Keratinocyte (primary cell): ENCODE results near the gene RNF149. TPM values are rescaled to one million over a fixed set of nuclear protein-coding genes. Genes with fewer than 3 reads are reported as not detected.

ENCODE experiments used
- DNase-seq: peaks from one replicate; pipeline ENCODE4 v3.0.0-alpha.2; 2011; ENCODE audit warnings: low read depth, missing footprints, low spot score
- FAIRE-seq: peaks from 2 replicates; lab custom pipeline; 2011; peaks lifted over from hg19 to GRCh38; lab: Jason Lieb, UNC
- H2AFZ ChIP-seq: 2 replicates; pipeline ENCODE4 v1.6.0; 2012; ENCODE audit warnings: low read length, control low read depth, inconsistent platforms; ENCODE audit not compliant: control insufficient read depth
- H3K27ac ChIP-seq: 2 replicates; pipeline ENCODE4 v1.5.1; 2011; ENCODE audit warnings: low read length; ENCODE audit not compliant: control insufficient read depth, insufficient read depth
- H3K27me3 ChIP-seq: 3 replicates; pipeline ENCODE4 v1.6.0; 2011; ENCODE audit warnings: low read length; ENCODE audit not compliant: control insufficient read depth, insufficient read depth; ENCODE audit errors: extremely low read depth
- H3K36me3 ChIP-seq, 2 experiments: 2 replicates in 1 of 2; 3 replicates in 1 of 2; pipeline ENCODE4 v1.5.1; 2011; ENCODE audit warnings: low read length in 2 of 2, mild to moderate bottlenecking in 1 of 2; ENCODE audit not compliant: control insufficient read depth in 2 of 2, insufficient read depth in 2 of 2; ENCODE audit errors: extremely low read depth in 1 of 2
- H3K4me1 ChIP-seq: 3 replicates; pipeline ENCODE4 v1.5.1; 2011; ENCODE audit warnings: low read length; ENCODE audit not compliant: control insufficient read depth, insufficient read depth; ENCODE audit errors: extremely low read depth
- H3K4me2 ChIP-seq: 3 replicates; pipeline ENCODE4 v1.6.0; 2011; ENCODE audit warnings: low read depth, low read length; ENCODE audit not compliant: control insufficient read depth, insufficient read depth; ENCODE audit errors: extremely low read depth
- H3K4me3 ChIP-seq, 3 experiments: fragments of 200-600 bp in 1 of 3; sonication (generic) in 1 of 3; 2 replicates in 2 of 3; 3 replicates in 1 of 3; pipeline ENCODE4 v1.5.1; 2011 to 2016; ENCODE audit warnings: low read length in 3 of 3, mild to moderate bottlenecking in 3 of 3, control low read depth in 2 of 3, inconsistent platforms in 1 of 3, low read depth in 1 of 3, mixed read lengths in 1 of 3, mixed run types in 1 of 3, moderate library complexity in 1 of 3; ENCODE audit not compliant: control insufficient read depth in 2 of 3, insufficient read depth in 2 of 3; ENCODE audit errors: extremely low read depth in 1 of 3
- H3K79me2 ChIP-seq: 2 replicates; pipeline ENCODE4 v1.6.0; 2012; ENCODE audit warnings: low read length; ENCODE audit not compliant: control insufficient read depth, insufficient read depth
- H3K9ac ChIP-seq: 3 replicates; pipeline ENCODE4 v1.6.0; 2011; ENCODE audit warnings: low read length; ENCODE audit not compliant: control insufficient read depth, insufficient read depth; ENCODE audit errors: extremely low read depth
- H3K9me1 ChIP-seq: 3 replicates; pipeline ENCODE4 v1.6.0; 2011; ENCODE audit warnings: low read length; ENCODE audit not compliant: control insufficient read depth, insufficient read depth; ENCODE audit errors: extremely low read depth
- H3K9me3 ChIP-seq: 2 replicates; pipeline ENCODE4 v1.5.1; 2012; ENCODE audit warnings: low read depth, low read length; ENCODE audit not compliant: control insufficient read depth
- H4K20me1 ChIP-seq: 3 replicates; pipeline ENCODE4 v1.6.0; 2011; ENCODE audit warnings: low read length; ENCODE audit not compliant: control insufficient read depth, insufficient read depth; ENCODE audit errors: extremely low read depth
- CTCF ChIP-seq, 3 experiments: IDR thresholded peaks in 1 of 3; conservative IDR thresholded peaks in 1 of 3; optimal IDR thresholded peaks in 1 of 3; 2 replicates in 2 of 3; 3 replicates in 1 of 3; pipeline versions ENCODE3 to v1.5.1; 2011; ENCODE audit warnings: low read length in 3 of 3, mild to moderate bottlenecking in 3 of 3, moderate library complexity in 2 of 3, control low read depth in 1 of 3, inconsistent platforms in 1 of 3; ENCODE audit not compliant: insufficient read depth in 2 of 3; ENCODE audit errors: extremely low read depth in 1 of 3
- EZH2 ChIP-seq: IDR thresholded peaks from one replicate; pipeline ENCODE4 v1.6.1; 2012; ENCODE audit warnings: inconsistent platforms, mild to moderate bottlenecking, low read length, moderate library complexity
- dilution Hi-C: fragments of 300-500 bp; cut with MboI; formaldehyde crosslinking; loops from one replicate; pipeline ENCODE4 v1.7.0; 2020; ENCODE audit warnings: low sequenced_read_pairs; ENCODE audit not compliant: extremely low pct_ligation_motif_present
- polyA plus RNA-seq, 5 experiments: library from polyadenylated mRNA; depleted of rRNA in 3 of 5; stranded (reverse) in 3 of 5; stranded (forward) in 1 of 5; unstranded in 1 of 5; fragments of >200 nt; gene quantifications; 1 replicate in 1 of 5; 2 replicates in 3 of 5; 3 replicates in 1 of 5; pipeline versions ENCODE4 v1.2.1 to v1.2.3, GENCODE V29; 2011 to 2012; ENCODE audit warnings: missing spikeins in 2 of 5, low read depth in 1 of 5, low replicate concordance in 1 of 5

The RNF149 gene
- polyA plus RNA-seq, 1 donor (not counting 4 experiments of a cell fraction or from before 2014, with no cell fraction given), result 68.0 TPM

- TF ChIP-seq CTCF (optimal IDR thresholded peaks at IDR 0.05 in 1 of 3, IDR thresholded peaks at IDR 0.05 in 1 of 3, conservative IDR thresholded peaks at IDR 0.05 in 1 of 3; ENCODE audit: extremely low read depth in 1 of 3, insufficient read depth in 2 of 3, low read length in 3 of 3), result no peak
- TF ChIP-seq EZH2, result no peak
- no peak overlapping the region for H3K27ac ChIP-seq
- no peak for DNase-seq
Measured at GRCh38 chr2:101234169-101234938, 74.1 kb downstream of the RNF149 start.

DNA sequence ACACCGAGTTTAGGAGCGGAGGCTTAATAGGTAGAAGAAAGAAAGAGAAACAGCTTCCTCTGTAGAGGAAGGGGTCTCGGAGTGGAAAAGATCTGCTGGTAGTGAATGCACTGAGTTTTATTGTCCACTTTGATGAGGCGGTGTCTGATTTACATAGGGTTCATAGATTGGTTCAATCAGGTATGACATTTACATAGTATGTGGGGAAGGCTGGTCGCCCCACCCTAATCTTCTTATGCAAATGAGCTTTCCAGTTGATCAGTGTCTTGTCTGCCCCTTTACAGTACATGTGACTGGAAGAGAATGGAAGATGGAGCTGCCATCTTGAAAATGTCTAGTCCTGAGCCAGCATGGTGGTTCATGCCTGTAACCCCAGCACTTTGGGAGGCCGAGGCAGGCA lies 75.7 kb downstream of the RNF149 start:
- dilution Hi-C loops, result no loop called here
- Histone ChIP-seq H3K4me3 (no peak overlapping the region), H2AFZ (no peak overlapping the region), H3K79me2 (no peaks in the 10 kb centered on the region), H3K4me1 (no peaks in the 10 kb centered on the region), H3K36me3 (no peaks in the 10 kb centered on the region), H3K27ac (no peak overlapping the region), H3K27me3 (no peaks in the 10 kb centered on the region), H3K4me2 (no peak overlapping the region), H4K20me1 (no peaks in the 10 kb centered on the region), H3K9ac (no peak overlapping the region), H3K9me3 (no peaks in the 10 kb centered on the region), H3K9me1 (no peaks in the 10 kb centered on the region)
- no peak for FAIRE-seq
- no peak for DNase-seq
- TF ChIP-seq EZH2 (no peak), CTCF (optimal IDR thresholded peaks at IDR 0.05 in 1 of 3, IDR thresholded peaks at IDR 0.05 in 1 of 3, conservative IDR thresholded peaks at IDR 0.05 in 1 of 3; ENCODE audit: extremely low read depth in 1 of 3, insufficient read depth in 2 of 3, low read length in 3 of 3) (no peak)

More at GRCh38 chr2:101234169-101234938, 74.1 kb downstream of the RNF149 start:
- no peaks in the 10 kb centered on the region for H3K79me2 ChIP-seq
- H3K4me1 ChIP-seq, result no peaks in the 10 kb centered on the region
- H3K9me1 ChIP-seq, result no peaks in the 10 kb centered on the region
- no peaks in the 10 kb centered on the region for H3K9me3 ChIP-seq
- no peaks in the 10 kb centered on the region for H3K36me3 ChIP-seq
- no peak overlapping the region for H3K4me2 ChIP-seq
- FAIRE-seq, result no peak
- H4K20me1 ChIP-seq, result no peaks in the 10 kb centered on the region
- H3K4me3 ChIP-seq, result no peak overlapping the region
- no peaks in the 10 kb centered on the region for H3K27me3 ChIP-seq
- no peak overlapping the region for H3K9ac ChIP-seq
- dilution Hi-C loops, result no loop called here
- H2AFZ ChIP-seq, result no peak overlapping the region
